ENCODE data around the gene PSMB1. TPM values are rescaled to one million over a fixed set of nuclear protein-coding genes. Genes with fewer than 3 reads are reported as not detected.

The PSMB1 gene
- total RNA-seq, 2 donors from 2014 or later, result 125 to 140 TPM

Other genes starting within 250 kb of the PSMB1 start
- gene FAM120B, start 246.5 kb downstream of the PSMB1 start, total RNA-seq, result 10 to 100 TPM; 20.8 to 23.2 TPM
- 1 to 10 TPM; 8.8 to 9.7 TPM for gene TBP, start 1.1 kb upstream of the PSMB1 start, total RNA-seq
- gene PDCD2, start 31.3 kb upstream of the PSMB1 start, total RNA-seq, result 10 to 100 TPM; 26.7 to 41.1 TPM